OCI-LY7 (cell line): ENCODE data around the gene SAPCD1.

ENCODE experiments used
- CTCF ChIP-seq: fragments of 200-600 bp; sonication (generic); conservative IDR thresholded peaks from 2 replicates; pipeline ENCODE4 v1.5.1; 2014; ENCODE audit warnings: mild to moderate bottlenecking, antibody characterized with exemption, low read length, moderate library complexity, mixed read lengths
- EZH2phosphoT487 ChIP-seq: fragments of 200-600 bp; sonication (generic); IDR thresholded peaks from 2 replicates; pipeline ENCODE4 v1.6.1; 2018; ENCODE audit warnings: low read depth, borderline replicate concordance, mild to moderate bottlenecking, mixed run types, antibody characterized with exemption, low read length, moderate library complexity, mixed read lengths

- TF ChIP-seq CTCF, result no peak
- TF ChIP-seq EZH2phosphoT487, result no peak
These were observed 44.8 kb upstream of the SAPCD1 start for GRCh38 chr6:31717499-31718222.
